SU-DHL-6 (cell line): Measurements from ENCODE around the gene L3MBTL4.

Experiments used
- H2AFZ ChIP-seq: fragments of 200-600 bp; sonication (generic); 2 replicates; pipeline ENCODE4 v1.6.1; 2014; ENCODE audit warnings: low read depth, mild to moderate bottlenecking, moderate library complexity, mixed read lengths, antibody characterized with exemption, low read length; ENCODE audit not compliant: severe bottlenecking
- H3F3A ChIP-seq: fragments of 200-600 bp; shearing (Covaris generic); 2 replicates; pipeline ENCODE4 v1.6.0; 2016; ENCODE audit warnings: antibody characterized with exemption, mild to moderate bottlenecking; ENCODE audit not compliant: insufficient read depth
- H3K27ac ChIP-seq: fragments of 200-600 bp; sonication (generic); 2 replicates; pipeline ENCODE4 v1.5.1; 2016; ENCODE audit warnings: low read depth, mild to moderate bottlenecking, low read length, moderate library complexity, mixed read lengths
- H3K27me3 ChIP-seq: fragments of 200-600 bp; sonication (generic), shearing (Covaris generic); 2 replicates; pipeline ENCODE4 v1.6.0; 2014; ENCODE audit warnings: mild to moderate bottlenecking, low read length
- H3K36me3 ChIP-seq: fragments of 200-600 bp; sonication (generic); 2 replicates; pipeline ENCODE4 v1.6.1; 2014; ENCODE audit warnings: mild to moderate bottlenecking, low read length, mixed read lengths
- H3K4me2 ChIP-seq: fragments of 300-600, 200-600 bp; shearing (Covaris generic), sonication (generic); 2 replicates; pipeline ENCODE4 v1.6.0; 2014; ENCODE audit warnings: low read length, low read depth, mild to moderate bottlenecking; ENCODE audit not compliant: poor library complexity, severe bottlenecking
- H3K4me3 ChIP-seq: fragments of 200-600 bp; sonication (generic); 2 replicates; pipeline ENCODE4 v1.5.1; 2014; ENCODE audit warnings: antibody characterized with exemption, low read length, mild to moderate bottlenecking, mixed read lengths; ENCODE audit not compliant: insufficient read depth, poor library complexity, severe bottlenecking
- H3K79me2 ChIP-seq: fragments of 200-600 bp; sonication (generic); 2 replicates; pipeline ENCODE4 v1.6.1; 2014; ENCODE audit warnings: mild to moderate bottlenecking, low read length, moderate library complexity; ENCODE audit not compliant: insufficient read depth
- H3K9ac ChIP-seq: fragments of 200-600 bp; sonication (generic); 2 replicates; pipeline ENCODE4 v1.7.0; 2014; ENCODE audit warnings: mild to moderate bottlenecking, low read length
- H3K9me2 ChIP-seq: fragments of 200-600 bp; sonication (generic); replicated peaks from 2 replicates; pipeline ENCODE4 v1.6.1; 2014; ENCODE audit warnings: low read length; ENCODE audit not compliant: insufficient read depth
- H3K9me3 ChIP-seq: fragments of 200-600 bp; sonication (generic); 2 replicates; pipeline ENCODE4 v1.6.1; 2014; ENCODE audit warnings: low read length, mixed read lengths; ENCODE audit not compliant: insufficient read depth
- H4K20me1 ChIP-seq: fragments of 200-600 bp; sonication (generic); 2 replicates; pipeline ENCODE4 v1.6.1; 2014; ENCODE audit warnings: low read depth, mild to moderate bottlenecking, antibody characterized with exemption, low read length, moderate library complexity, mixed read lengths
- CTCF ChIP-seq: fragments of 200-600 bp; sonication (generic); IDR thresholded peaks from one replicate; pipeline ENCODE4 v1.5.1; 2017; ENCODE audit warnings: antibody characterized with exemption, mild to moderate bottlenecking, low read length, moderate library complexity; ENCODE audit not compliant: insufficient read depth, poor library complexity, severe bottlenecking
- EZH2phosphoT487 ChIP-seq: fragments of 200-600 bp; sonication (generic), shearing (Covaris generic); conservative IDR thresholded peaks from 2 replicates; pipeline ENCODE4 v1.6.1; 2018; ENCODE audit warnings: mild to moderate bottlenecking, antibody characterized with exemption, low read length, moderate library complexity, mixed read lengths

Gene L3MBTL4

GRCh38 chr18:5995626-5996025, 419.1 kb downstream of the L3MBTL4 start:
- Histone ChIP-seq H3K4me2 (no peak overlapping the region), H3K9me3 (no peaks in the 10 kb centered on the region), H3K9me2 (no peaks in the 10 kb centered on the region), H3K27me3 (no peaks in the 10 kb centered on the region), H4K20me1 (no peaks in the 10 kb centered on the region), H3K79me2 (no peaks in the 10 kb centered on the region), H3K27ac (no peak overlapping the region), H3F3A (no peaks in the 10 kb centered on the region), H3K4me3 (no peak overlapping the region), H3K36me3 (no peaks in the 10 kb centered on the region), H3K9ac (no peak overlapping the region), H2AFZ (no peak overlapping the region)
- no peak for TF ChIP-seq CTCF
- no peak for TF ChIP-seq EZH2phosphoT487

- no peak overlapping the region for H3K4me2 ChIP-seq
- H4K20me1 ChIP-seq: no peaks in the 10 kb centered on the region
- no peak overlapping the region for H2AFZ ChIP-seq
- H3K27me3 ChIP-seq: no peaks in the 10 kb centered on the region
- no peaks in the 10 kb centered on the region for H3K9me2 ChIP-seq
- no peak overlapping the region for H3K4me3 ChIP-seq
- no peaks in the 10 kb centered on the region for H3K9me3 ChIP-seq
- H3K27ac ChIP-seq: no peak overlapping the region
- H3K36me3 ChIP-seq: no peaks in the 10 kb centered on the region
- no peak overlapping the region for H3K9ac ChIP-seq
- no peaks in the 10 kb centered on the region for H3K79me2 ChIP-seq
- no peaks in the 10 kb centered on the region for H3F3A ChIP-seq
- TF ChIP-seq CTCF (no peak), EZH2phosphoT487 (no peak)
Measured at GRCh38 chr18:5993938-5994337, 420.8 kb downstream of the L3MBTL4 start.

DNA sequence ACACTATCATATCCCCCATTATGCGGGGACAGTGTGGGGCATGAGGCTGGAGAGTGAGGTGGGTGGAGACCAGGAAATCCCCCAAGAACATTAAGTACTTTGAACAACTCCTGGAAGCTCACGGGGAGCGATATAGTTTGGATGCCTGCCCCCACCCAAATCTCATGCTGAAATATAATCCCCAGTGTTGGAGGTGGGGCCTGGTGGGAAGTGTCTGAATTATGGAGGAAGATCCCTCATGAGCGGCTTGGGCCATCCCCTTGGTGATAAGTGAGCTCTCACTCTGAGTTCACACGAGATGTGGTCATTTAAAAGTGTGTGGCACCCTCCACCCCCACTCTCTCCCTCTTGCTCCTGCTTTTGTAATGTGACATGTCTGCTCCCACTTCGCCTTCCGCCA, 422.3 kb downstream of the L3MBTL4 start:
- Histone ChIP-seq H3K9ac (no peak overlapping the region), H3F3A (no peaks in the 10 kb centered on the region), H4K20me1 (no peaks in the 10 kb centered on the region)

More for the DNA sequence above, 422.3 kb downstream of the L3MBTL4 start:
- Histone ChIP-seq H3K4me2 (no peak overlapping the region), H3K9me3 (no peaks in the 10 kb centered on the region), H3K4me3 (no peak overlapping the region), H2AFZ (no peak overlapping the region), H3K27me3 (no peaks in the 10 kb centered on the region), H3K79me2 (no peaks in the 10 kb centered on the region), H3K36me3 (no peaks in the 10 kb centered on the region), H3K9me2 (no peaks in the 10 kb centered on the region), H3K27ac (no peak overlapping the region)
- TF ChIP-seq CTCF (no peak), EZH2phosphoT487 (no peak)
